ENCODE measurements around the gene FOXE3. TPM values are rescaled to one million over a fixed set of nuclear protein-coding genes. Genes with fewer than 3 reads are reported as not detected.
"Not testable (repeated sequence)": the region's sequence is repeated elsewhere in the genome, so short reads cannot be mapped to it uniquely, and the experiment has no call there.

Gene FOXE3
- total RNA-seq, 1 donor from 2014 or later, result not detected

GRCh38 chr1:47448462-47449222 is 32.6 kb downstream of the FOXE3 start:
- DNase-seq (ENCODE audit: low spot score), result no peak

DNA sequence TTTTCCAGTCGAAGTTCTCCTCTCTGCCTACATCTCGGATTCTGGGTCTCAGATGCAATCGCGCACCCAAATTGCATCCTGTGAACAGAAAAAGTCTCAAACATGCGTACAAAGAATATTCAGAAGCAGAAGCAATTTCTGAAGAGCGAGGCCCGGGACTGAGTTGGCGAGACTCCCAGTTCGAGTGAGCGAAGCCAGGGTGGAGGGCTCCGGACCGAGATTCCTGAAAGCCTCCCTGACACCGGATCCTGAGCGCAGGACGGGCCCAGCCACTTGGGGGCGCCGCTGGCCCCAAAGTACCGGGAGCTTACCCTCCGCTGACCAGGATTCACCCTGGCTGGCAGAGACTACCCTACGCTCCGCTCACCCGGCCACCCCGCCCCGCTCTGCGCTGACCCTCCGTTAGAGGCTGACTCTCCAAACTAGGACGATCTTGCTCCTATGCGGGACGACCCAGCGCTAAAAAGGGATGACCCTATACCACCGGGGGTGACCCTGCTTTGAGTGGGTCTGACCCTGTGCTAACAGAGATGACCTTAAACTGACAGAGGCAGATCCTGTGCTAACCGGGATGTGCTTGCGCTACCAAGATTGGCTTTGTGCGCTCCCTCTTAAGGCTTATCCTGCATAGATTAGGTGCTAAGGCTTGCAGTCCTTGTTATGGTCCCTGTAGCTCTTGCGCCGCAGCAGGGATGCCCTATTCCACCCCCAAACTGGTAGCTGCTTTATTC is 33.9 kb downstream of the FOXE3 start:
- DNase-seq (ENCODE audit: low spot score), result peak; percentile 37

- DNase-seq (ENCODE audit: low spot score), result no peak
Measured at GRCh38 chr1:47450606-47451005, 34.5 kb downstream of the FOXE3 start.

DNA sequence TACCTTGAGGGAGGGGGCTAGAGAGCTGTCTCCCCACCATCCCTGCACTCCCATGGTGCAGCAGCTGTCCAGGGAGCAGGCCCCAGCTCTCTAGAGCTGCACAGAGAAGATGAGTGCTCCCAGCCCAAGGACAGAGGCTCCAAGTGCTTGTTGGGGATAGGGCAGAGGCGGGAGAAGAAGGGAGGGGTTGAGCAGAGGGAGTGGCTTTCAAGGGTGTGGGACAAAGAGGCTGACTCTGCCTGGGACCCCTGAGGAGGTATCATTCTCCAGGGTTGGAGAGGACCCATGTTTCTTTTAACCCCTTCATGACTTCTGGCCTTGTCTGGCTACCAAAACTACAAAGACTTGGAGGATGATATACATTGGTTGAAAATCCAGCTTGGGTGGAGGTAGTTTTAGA is 36.3 kb downstream of the FOXE3 start:
- no peak for DNase-seq (ENCODE audit: low spot score)

DNA sequence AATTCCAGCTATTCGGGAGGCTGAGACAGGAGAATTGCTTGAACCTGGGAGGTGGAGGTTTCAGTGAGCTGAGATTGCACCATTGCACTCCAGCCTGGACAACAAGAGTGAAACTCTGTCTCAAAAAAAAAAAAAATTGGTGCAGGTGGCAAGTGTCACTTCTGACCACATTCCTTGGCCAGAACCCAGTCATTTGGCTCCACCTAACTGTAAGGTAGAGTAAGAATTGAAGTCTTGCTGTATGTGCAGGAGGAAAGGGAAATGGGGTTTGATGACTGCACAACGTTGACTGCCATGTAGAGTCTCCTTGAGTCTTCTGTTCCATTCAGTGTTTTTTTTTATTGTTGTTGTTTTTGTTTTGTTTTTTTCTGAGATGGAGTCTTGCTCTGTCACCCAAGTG is 37.8 kb downstream of the FOXE3 start:
- not testable (repeated sequence) for DNase-seq (ENCODE audit: low spot score)

GRCh38 chr1:47456250-47456649 is 40.2 kb downstream of the FOXE3 start:
- no peak for DNase-seq (ENCODE audit: low spot score)

DNA sequence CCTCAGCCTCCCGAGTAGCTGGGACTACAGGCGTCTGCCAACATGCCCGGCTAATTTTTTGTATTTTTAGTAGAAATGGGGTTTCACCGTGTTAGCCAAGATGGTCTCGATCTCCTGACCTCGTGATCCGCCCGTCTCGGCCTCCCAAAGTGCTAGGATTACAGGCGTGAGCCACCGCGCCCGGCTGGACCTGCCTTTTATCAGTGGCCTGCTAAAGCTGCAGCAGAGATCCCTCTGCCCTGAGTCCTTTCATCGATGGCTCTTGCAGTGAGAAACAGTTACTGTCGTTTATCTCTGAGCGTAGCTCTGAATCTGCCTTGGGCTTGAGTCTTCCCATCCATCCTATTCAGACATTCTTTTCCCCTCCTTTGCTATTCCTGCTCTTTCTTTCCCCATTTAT is 41.5 kb downstream of the FOXE3 start:
- not testable (repeated sequence) for DNase-seq (ENCODE audit: low spot score)

GRCh38 chr1:47459253-47459788 is 43.2 kb downstream of the FOXE3 start:
- no peak for DNase-seq (ENCODE audit: low spot score)

DNA sequence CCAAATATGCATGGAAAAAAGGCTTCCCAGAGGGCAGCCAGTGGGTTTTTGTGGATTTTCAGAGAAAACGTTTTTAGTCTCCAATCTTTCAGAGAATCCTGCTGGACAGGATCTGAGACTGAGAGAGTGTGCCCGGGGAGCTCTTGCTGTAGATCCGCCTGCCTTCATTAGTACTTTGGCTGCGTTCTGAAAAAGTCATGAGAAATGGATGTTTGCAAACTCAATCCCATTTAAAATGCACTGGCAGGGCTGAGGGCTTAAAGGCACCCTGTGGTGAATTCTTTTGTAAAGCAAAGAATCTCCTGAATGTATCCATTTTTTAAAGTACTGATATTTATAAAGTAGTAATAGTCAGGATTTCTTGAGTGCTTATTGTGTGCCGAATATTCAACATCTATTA is 44.0 kb downstream of the FOXE3 start:
- DNase-seq (ENCODE audit: low spot score), result no peak

GRCh38 chr1:47460456-47460855 is 44.4 kb downstream of the FOXE3 start:
- DNase-seq (ENCODE audit: low spot score), result no peak

GRCh38 chr1:47465605-47466004 is 49.5 kb downstream of the FOXE3 start:
- no peak for DNase-seq (ENCODE audit: low spot score)

Other genes starting within 250 kb of the FOXE3 start
- 91.1 TPM for gene PDZK1IP1, start 226.2 kb upstream of the FOXE3 start, total RNA-seq
- 6.0 TPM for gene TAL1, start 184.1 kb upstream of the FOXE3 start, total RNA-seq
- 2.7 TPM for gene STIL, start 102.1 kb upstream of the FOXE3 start, total RNA-seq
- 149 TPM for gene CMPK1, start 82.5 kb upstream of the FOXE3 start, total RNA-seq
- gene FOXD2, start 21.8 kb downstream of the FOXE3 start, total RNA-seq, result 0.26 TPM

Data from mucosa of gallbladder (tissue), 1 donor.